HFF-Myc (cell line): Measurements from ENCODE around the gene RNF180.

Experiments used
- DNase-seq: peaks from one replicate; pipeline ENCODE4 v3.0.0-alpha.2; 2011; ENCODE audit warnings: low read depth; ENCODE audit errors: extremely low read depth
- H3K4me3 ChIP-seq: replicated peaks from 2 replicates; pipeline ENCODE4 v1.5.1; 2011; ENCODE audit warnings: low read depth, mild to moderate bottlenecking, control low read depth, low read length
- CTCF ChIP-seq: IDR thresholded peaks from 2 replicates; pipeline ENCODE4 v1.5.1; 2012; ENCODE audit warnings: mild to moderate bottlenecking, low read depth, low read length, control low read depth; ENCODE audit errors: missing control alignments

RNF180 gene

GRCh38 chr5:64292611-64293215 is 127.1 kb downstream of the RNF180 start:
- no peak for DNase-seq
- TF ChIP-seq CTCF, result no peak
- H3K4me3 ChIP-seq, result no peak overlapping the region

- H3K4me3 ChIP-seq, result no peak overlapping the region
- no peak for TF ChIP-seq CTCF
- no peak for DNase-seq
These were observed 129.5 kb downstream of the RNF180 start for GRCh38 chr5:64295101-64295500.

- no peak for DNase-seq
- no peak overlapping the region for H3K4me3 ChIP-seq
- TF ChIP-seq CTCF, result no peak
These were observed 132.9 kb downstream of the RNF180 start for GRCh38 chr5:64298586-64298985.

GRCh38 chr5:64299805-64300204 is 134.2 kb downstream of the RNF180 start:
- DNase-seq, result no peak
- no peak for TF ChIP-seq CTCF
- no peak overlapping the region for H3K4me3 ChIP-seq

- H3K4me3 ChIP-seq, result no peak overlapping the region
- no peak for DNase-seq
- TF ChIP-seq CTCF, result no peak
These were observed 135.9 kb downstream of the RNF180 start for GRCh38 chr5:64301566-64301965.

- no peak overlapping the region for H3K4me3 ChIP-seq
- DNase-seq, result no peak
- no peak for TF ChIP-seq CTCF
These were observed 142.5 kb downstream of the RNF180 start for GRCh38 chr5:64308135-64308534.

- H3K4me3 ChIP-seq, result no peak overlapping the region
- no peak for TF ChIP-seq CTCF
- DNase-seq, result no peak
These were observed 146.8 kb downstream of the RNF180 start for GRCh38 chr5:64312491-64312890.
